Osteoblast (primary cell): ENCODE measurements around the gene LPAR1. TPM values are rescaled to one million over a fixed set of nuclear protein-coding genes. Genes with fewer than 3 reads are reported as not detected.
A peak's percentile ranks its signal among the peaks of the same experiment; 100 is the strongest.

Experiments
- DNase-seq: peaks from one replicate; pipeline ENCODE4 v3.0.0; 2011; ENCODE audit warnings: low spot score, mixed read lengths; ENCODE audit not compliant: insufficient read length; ENCODE audit errors: missing footprints
- H2AFZ ChIP-seq: 2 replicates; pipeline ENCODE4 v1.6.0; 2011; ENCODE audit warnings: mild to moderate bottlenecking, low read length
- H3K27ac ChIP-seq: 2 replicates; pipeline ENCODE4 v1.5.1; 2011; ENCODE audit warnings: mild to moderate bottlenecking, low read depth, low read length, moderate library complexity
- H3K27me3 ChIP-seq: 2 replicates; pipeline ENCODE4 v1.6.0; 2012; ENCODE audit warnings: mild to moderate bottlenecking, control low read depth, inconsistent platforms, low read length, moderate library complexity; ENCODE audit not compliant: insufficient read depth
- H3K36me3 ChIP-seq: 2 replicates; pipeline ENCODE4 v1.5.1; 2011; ENCODE audit warnings: mild to moderate bottlenecking, low read length, control low read depth, moderate library complexity; ENCODE audit not compliant: insufficient read depth
- H3K4me1 ChIP-seq: 2 replicates; pipeline ENCODE4 v1.5.1; 2011; ENCODE audit warnings: mild to moderate bottlenecking, low read length, control low read depth, moderate library complexity; ENCODE audit not compliant: insufficient read depth
- H3K4me2 ChIP-seq: 2 replicates; pipeline ENCODE4 v1.6.0; 2011; ENCODE audit warnings: mild to moderate bottlenecking, low read length; ENCODE audit not compliant: insufficient read depth
- H3K4me3 ChIP-seq: fragments of 200-600 bp; sonication (generic); 3 replicates; pipeline ENCODE4 v1.5.1; 2012; ENCODE audit warnings: mild to moderate bottlenecking, low read length, inconsistent platforms; ENCODE audit not compliant: insufficient read depth
- H3K79me2 ChIP-seq: 2 replicates; pipeline ENCODE4 v1.6.0; 2012; ENCODE audit warnings: mild to moderate bottlenecking, low read length, control low read depth, inconsistent platforms; ENCODE audit not compliant: insufficient read depth
- H3K9me3 ChIP-seq: 2 replicates; pipeline ENCODE4 v1.5.1; 2011; ENCODE audit warnings: low read depth, low read length, control low read depth
- H4K20me1 ChIP-seq: 2 replicates; pipeline ENCODE4 v1.6.0; 2012; ENCODE audit warnings: mild to moderate bottlenecking, low read length, control low read depth; ENCODE audit not compliant: insufficient read depth
- total RNA-seq: library from RNA; depleted of rRNA; stranded (reverse); fragments of >200 nt; gene quantifications from 2 replicates; pipeline ENCODE4 v1.2.3, GENCODE V29; 2012
- TF ChIP-seq, protein P1 (sequence below): IDR thresholded peaks from 2 replicates; pipeline ENCODE4 v1.5.1; 2011; ENCODE audit warnings: mild to moderate bottlenecking, low read depth, low read length, moderate library complexity; ENCODE audit errors: extremely low read depth

The LPAR1 gene
- total RNA-seq, 1 donor: 151 TPM

- no peak for DNase-seq
- peak overlapping the region; percentile 51 for H3K4me2 ChIP-seq
- peak overlapping the region; percentile 78 for H3K27ac ChIP-seq
- H3K36me3 ChIP-seq: no peaks in the 10 kb centered on the region
- H3K4me3 ChIP-seq: no peak overlapping the region
- no peaks in the 10 kb centered on the region for H4K20me1 ChIP-seq
- H3K9me3 ChIP-seq: no peaks in the 10 kb centered on the region
- H3K79me2 ChIP-seq: peaks cover 84% of the 10 kb centered on the region
- peaks cover 49% of the 10 kb centered on the region for H3K4me1 ChIP-seq
- H2AFZ ChIP-seq: no peak overlapping the region
- H3K27me3 ChIP-seq: no peaks in the 10 kb centered on the region
- TF ChIP-seq, protein P1, sequence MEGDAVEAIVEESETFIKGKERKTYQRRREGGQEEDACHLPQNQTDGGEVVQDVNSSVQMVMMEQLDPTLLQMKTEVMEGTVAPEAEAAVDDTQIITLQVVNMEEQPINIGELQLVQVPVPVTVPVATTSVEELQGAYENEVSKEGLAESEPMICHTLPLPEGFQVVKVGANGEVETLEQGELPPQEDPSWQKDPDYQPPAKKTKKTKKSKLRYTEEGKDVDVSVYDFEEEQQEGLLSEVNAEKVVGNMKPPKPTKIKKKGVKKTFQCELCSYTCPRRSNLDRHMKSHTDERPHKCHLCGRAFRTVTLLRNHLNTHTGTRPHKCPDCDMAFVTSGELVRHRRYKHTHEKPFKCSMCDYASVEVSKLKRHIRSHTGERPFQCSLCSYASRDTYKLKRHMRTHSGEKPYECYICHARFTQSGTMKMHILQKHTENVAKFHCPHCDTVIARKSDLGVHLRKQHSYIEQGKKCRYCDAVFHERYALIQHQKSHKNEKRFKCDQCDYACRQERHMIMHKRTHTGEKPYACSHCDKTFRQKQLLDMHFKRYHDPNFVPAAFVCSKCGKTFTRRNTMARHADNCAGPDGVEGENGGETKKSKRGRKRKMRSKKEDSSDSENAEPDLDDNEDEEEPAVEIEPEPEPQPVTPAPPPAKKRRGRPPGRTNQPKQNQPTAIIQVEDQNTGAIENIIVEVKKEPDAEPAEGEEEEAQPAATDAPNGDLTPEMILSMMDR: no peak
Measured at GRCh38 chr9:110919050-110919435, 119.2 kb downstream of the LPAR1 start.

DNA sequence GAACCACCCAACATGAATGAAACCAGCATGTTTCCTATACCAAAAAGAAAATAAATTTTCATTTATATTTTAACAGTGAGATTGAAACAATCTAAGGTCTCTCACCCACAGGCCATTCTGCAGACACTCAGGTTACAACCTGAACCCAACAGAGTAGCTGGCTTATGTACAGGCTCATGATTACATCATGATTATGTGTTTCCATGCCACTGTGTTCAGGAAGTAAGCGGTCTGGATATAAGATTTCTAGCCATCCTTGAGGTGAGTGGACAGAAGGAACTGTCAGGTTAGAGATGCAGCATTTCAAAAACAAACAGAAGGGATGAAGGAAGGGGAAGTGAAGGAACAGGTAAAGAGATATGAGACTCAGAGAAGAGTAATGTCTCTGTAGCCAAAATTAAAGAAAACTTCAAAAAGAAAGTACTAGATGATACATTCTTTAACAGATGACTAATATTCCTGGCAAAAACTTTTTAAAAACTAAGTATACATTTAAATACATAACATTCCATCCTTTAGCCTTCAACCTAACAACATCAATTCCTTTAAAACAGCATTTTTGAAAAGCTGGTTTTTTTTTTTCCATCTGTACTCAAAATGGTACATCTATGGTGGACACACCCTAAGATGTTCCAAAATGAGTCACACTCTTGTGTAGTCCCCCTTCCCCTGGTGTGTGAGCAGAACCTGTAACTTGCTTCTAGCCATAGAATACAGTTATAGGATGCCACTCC lies 119.8 kb downstream of the LPAR1 start:
- H4K20me1 ChIP-seq: no peaks in the 10 kb centered on the region
- TF ChIP-seq, protein P1: no peak
- H3K4me1 ChIP-seq: peaks cover 54% of the 10 kb centered on the region
- H3K9me3 ChIP-seq: no peaks in the 10 kb centered on the region
- H3K36me3 ChIP-seq: no peaks in the 10 kb centered on the region
- no peaks in the 10 kb centered on the region for H3K27me3 ChIP-seq
- peaks cover 84% of the 10 kb centered on the region for H3K79me2 ChIP-seq
- peak overlapping the region; percentile 78 for H3K27ac ChIP-seq
- DNase-seq: peak; percentile 23
- H3K4me3 ChIP-seq: no peak overlapping the region
- H2AFZ ChIP-seq: no peak overlapping the region
- H3K4me2 ChIP-seq: peak overlapping the region; percentile 51

DNA sequence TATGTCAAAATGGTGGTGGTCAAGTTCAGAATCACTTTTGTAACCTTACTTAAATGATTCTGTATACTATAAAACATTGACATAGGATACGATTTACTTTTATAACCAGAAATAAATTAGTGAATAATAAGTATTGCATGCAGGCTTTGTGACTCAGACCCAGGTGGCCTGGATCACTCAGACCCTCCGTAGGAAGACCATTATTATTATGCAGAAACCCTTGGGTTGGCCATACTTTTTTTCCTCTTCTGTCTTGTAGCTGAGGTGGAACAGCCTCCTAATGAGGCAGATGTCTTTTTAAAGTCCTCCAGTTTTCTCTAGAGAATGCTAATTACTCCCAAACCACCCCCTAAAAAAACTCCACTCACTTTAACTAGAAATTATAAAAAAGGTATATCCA lies 121.9 kb downstream of the LPAR1 start:
- H3K36me3 ChIP-seq: no peaks in the 10 kb centered on the region
- peaks cover 62% of the 10 kb centered on the region for H3K4me1 ChIP-seq
- H3K4me3 ChIP-seq: no peak overlapping the region
- no peaks in the 10 kb centered on the region for H3K27me3 ChIP-seq
- H3K79me2 ChIP-seq: peaks cover 75% of the 10 kb centered on the region
- no peaks in the 10 kb centered on the region for H4K20me1 ChIP-seq
- TF ChIP-seq, protein P1: no peak
- no peak for DNase-seq
- no peak overlapping the region for H3K4me2 ChIP-seq
- peak overlapping the region; percentile 16 for H3K27ac ChIP-seq
- H3K9me3 ChIP-seq: no peaks in the 10 kb centered on the region
- H2AFZ ChIP-seq: no peak overlapping the region

DNA sequence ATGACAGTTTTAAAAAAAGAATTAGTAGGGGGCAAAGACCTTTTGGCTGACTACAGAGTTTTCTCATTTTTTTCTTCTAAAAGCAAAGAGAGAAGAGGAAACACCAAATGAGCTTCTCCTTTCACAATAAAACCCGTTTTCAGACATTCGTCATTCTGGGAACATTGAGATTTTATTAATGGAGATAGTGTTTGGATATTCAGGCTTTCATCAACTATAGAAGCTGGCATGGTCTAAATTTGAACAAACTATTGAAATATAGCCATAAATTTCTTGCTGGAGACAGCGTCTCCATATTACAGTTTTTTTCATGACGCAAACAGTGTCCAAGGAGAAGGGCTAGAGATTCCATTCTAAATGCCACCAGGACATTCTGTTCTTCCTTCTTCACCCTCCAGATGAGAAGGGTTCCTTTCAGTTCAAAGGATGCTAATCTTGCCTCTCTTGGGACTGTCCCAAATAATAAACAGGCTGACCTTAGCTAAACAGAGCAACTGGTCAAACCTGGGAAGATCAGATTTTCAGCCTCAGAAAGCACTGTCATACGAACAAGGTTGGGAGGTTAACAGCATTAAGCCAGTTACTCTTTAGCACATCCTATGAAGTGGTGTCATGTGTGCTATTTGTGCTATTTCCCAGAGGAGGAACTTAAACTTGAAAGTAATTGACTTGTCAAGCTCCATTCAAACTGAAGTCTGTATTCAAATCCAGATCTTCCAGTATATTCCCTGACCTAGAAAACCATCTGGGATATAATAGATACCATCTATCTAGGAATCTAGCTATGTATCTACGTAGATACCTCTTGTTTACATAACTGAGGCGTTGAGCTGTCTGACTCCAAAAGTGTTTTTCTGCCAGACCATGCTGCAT lies 125.6 kb downstream of the LPAR1 start:
- Histone ChIP-seq H3K27ac (peak overlapping the region; percentile 83), H2AFZ (no peak overlapping the region), H3K79me2 (peaks cover 83% of the 10 kb centered on the region), H3K36me3 (peaks cover 7% of the 10 kb centered on the region), H4K20me1 (no peaks in the 10 kb centered on the region), H3K4me3 (no peak overlapping the region), H3K9me3 (peaks cover 5% of the 10 kb centered on the region), H3K27me3 (no peaks in the 10 kb centered on the region), H3K4me2 (peak overlapping the region; percentile 54), H3K4me1 (peaks cover 29% of the 10 kb centered on the region)
- TF ChIP-seq, protein P1: no peak
- no peak for DNase-seq
